Prostate gland (tissue), 2 donors: ENCODE results near the gene RNF141. TPM values are rescaled to one million over a fixed set of nuclear protein-coding genes. Genes with fewer than 3 reads are reported as not detected.

ENCODE experiments used
- DNase-seq: peaks from one replicate; pipeline ENCODE4 v3.0.0-alpha.2; 2019; ENCODE audit warnings: low spot score
- H3K27ac ChIP-seq, 2 donors: fragments of 200-600 bp; sonication (generic); 2 replicates each; pipeline ENCODE4 v1.5.1; 2017 to 2019
- H3K27me3 ChIP-seq: fragments of 200-600 bp; sonication (generic); replicated peaks from 2 replicates; pipeline ENCODE4 v1.5.1; 2019; ENCODE audit not compliant: insufficient read depth
- H3K36me3 ChIP-seq, 2 donors: fragments of 200-600 bp; sonication (generic); 1 replicate in 1 of 2; 2 replicates in 1 of 2; pipeline versions ENCODE4 v1.5.1 to v1.8.1; 2017 to 2019
- H3K4me1 ChIP-seq: fragments of 200-600 bp; sonication (generic); replicated peaks from 2 replicates; pipeline ENCODE4 v1.5.1; 2019
- H3K4me3 ChIP-seq, 2 donors: fragments of 200-600 bp; sonication (generic); 2 replicates each; pipeline ENCODE4 v1.5.1; 2017 to 2019
- H3K9me3 ChIP-seq: fragments of 200-600 bp; sonication (generic); 2 replicates; pipeline ENCODE4 v1.5.1; 2017
- POLR2A ChIP-seq: fragments of 450-650 bp; IDR thresholded peaks from one replicate; pipeline ENCODE4 v1.6.1; 2016; ENCODE audit warnings: antibody characterized with exemption, mild to moderate bottlenecking
- POLR2AphosphoS5 ChIP-seq: sonication (generic); formaldehyde crosslinking; IDR thresholded peaks from one replicate; pipeline ENCODE4 v1.6.1; 2017; ENCODE audit warnings: antibody characterized with exemption
- WGBS: methylation state at CpG from one replicate; pipeline ENCODE4 v1.1.5; 2018; 5-methylcytosine and 5-hydroxymethylcytosine counted together
- intact Hi-C: fragments of 100-400 bp; cut with DNase I; formaldehyde crosslinking; loops from one replicate; pipeline ENCODE4 v1.14.2; 2022
- total RNA-seq, 2 donors: library from RNA; depleted of rRNA; stranded (reverse); fragments of >200 nt; gene quantifications; one replicate each; pipeline ENCODE4 v1.1.0, GENCODE V29; 2016
- TF ChIP-seq, protein P1 (sequence below), 4 experiments: fragments of 200-600 bp in 2 of 4; fragments of 450-650 bp in 2 of 4; sonication (generic) in 2 of 4; IDR thresholded peaks; 1 replicate in 3 of 4; 2 replicates in 1 of 4; pipeline ENCODE4 v1.5.1; 2016 to 2019; ENCODE audit warnings: antibody characterized with exemption in 4 of 4, mild to moderate bottlenecking in 2 of 4, moderate library complexity in 2 of 4

Gene RNF141
- total RNA-seq, 2 donors from 2014 or later: 52.9 to 66.2 TPM

DNA sequence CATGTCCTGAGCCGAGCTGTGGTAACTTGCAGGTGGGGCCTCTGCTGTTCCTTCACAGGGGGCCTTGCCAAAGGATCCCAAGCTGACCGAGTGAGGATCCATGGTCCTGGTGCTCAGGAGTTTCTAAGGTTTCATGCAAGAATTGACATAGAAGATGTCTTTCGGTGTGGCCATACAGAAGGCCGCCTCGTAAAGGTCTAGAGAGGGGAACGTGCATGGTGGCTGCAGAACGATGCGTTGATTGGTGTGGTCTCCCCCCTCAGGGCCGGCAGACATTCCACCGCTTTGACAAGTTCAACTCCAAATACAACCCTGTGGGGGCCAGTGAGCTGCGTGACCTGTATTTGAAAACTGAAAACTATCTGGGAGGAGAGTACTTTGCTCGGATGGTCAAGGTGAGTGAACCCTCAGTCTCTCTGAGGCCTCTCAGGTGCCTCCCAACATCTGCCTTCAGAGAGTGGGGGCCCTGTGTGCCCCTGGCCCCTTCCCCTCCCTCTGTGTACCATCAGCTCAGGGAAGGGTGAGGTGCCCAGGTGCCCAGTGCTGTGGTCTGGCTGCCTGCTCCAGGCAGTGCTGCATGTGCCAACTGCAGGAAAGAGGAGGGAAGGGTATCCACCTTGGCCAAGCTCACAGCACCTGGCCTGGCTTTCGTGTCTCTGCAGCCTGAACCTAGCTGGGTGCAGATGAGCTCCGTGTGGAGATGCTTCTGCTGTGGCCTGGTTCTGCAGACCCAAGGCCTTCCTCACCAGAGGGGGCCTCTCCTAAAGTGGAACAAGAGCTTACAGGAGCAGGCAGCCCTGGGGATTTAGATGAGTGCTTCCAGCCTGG lies 46.1 kb downstream of the RNF141 start:
- no peak overlapping the region for H3K4me3 ChIP-seq
- no peak for DNase-seq
- TF ChIP-seq, protein P1, sequence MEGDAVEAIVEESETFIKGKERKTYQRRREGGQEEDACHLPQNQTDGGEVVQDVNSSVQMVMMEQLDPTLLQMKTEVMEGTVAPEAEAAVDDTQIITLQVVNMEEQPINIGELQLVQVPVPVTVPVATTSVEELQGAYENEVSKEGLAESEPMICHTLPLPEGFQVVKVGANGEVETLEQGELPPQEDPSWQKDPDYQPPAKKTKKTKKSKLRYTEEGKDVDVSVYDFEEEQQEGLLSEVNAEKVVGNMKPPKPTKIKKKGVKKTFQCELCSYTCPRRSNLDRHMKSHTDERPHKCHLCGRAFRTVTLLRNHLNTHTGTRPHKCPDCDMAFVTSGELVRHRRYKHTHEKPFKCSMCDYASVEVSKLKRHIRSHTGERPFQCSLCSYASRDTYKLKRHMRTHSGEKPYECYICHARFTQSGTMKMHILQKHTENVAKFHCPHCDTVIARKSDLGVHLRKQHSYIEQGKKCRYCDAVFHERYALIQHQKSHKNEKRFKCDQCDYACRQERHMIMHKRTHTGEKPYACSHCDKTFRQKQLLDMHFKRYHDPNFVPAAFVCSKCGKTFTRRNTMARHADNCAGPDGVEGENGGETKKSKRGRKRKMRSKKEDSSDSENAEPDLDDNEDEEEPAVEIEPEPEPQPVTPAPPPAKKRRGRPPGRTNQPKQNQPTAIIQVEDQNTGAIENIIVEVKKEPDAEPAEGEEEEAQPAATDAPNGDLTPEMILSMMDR (IDR thresholded peaks at IDR 0.05): no peak
- TF ChIP-seq POLR2A: no peak
- TF ChIP-seq POLR2AphosphoS5: no peak
- H3K9me3 ChIP-seq: no peaks in the 10 kb centered on the region
- WGBS: 95% methylated on average over 14 of the region's 14 CpGs
- H3K27ac ChIP-seq: no peak overlapping the region
- H3K4me1 ChIP-seq: no peaks in the 10 kb centered on the region
- H3K36me3 ChIP-seq: peaks cover 0 to 3% of the 10 kb centered on the region in 2 donors
- intact Hi-C loops: loop anchor here (5.0 kb wide), 1 partner anchor 38 kb away; the partner anchor contains the start of gene AMPD3
- H3K27me3 ChIP-seq: no peaks in the 10 kb centered on the region

DNA sequence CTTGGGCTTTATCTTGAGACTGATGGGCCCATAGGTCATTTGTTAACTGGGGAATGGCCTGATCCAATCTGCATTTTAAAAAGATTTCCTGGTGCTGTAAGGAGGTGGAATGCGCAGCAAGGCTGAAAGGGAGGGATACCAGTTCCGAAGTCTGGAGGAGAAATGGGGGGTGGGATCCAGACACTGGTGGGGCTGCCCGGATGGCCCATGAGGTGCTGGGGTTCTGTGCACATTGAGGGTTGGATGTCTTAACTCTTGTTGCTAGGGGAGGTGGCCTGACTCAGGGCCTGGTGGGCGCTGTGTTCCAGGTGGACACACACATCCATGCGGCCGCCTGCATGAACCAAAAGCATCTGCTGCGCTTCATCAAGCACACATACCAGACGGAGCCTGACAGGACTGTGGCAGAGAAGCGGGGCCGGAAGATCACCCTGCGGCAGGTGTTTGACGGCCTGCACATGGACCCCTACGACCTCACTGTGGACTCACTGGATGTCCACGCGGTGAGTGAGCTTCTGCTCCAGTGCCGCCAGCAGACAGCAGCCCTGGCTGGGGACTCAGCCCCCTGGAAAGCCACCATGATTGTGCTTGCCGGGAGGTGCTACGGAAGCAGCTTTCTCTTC lies 47.8 kb downstream of the RNF141 start:
- intact Hi-C loops: loop anchor here (5.0 kb wide), 1 partner anchor 36 kb away; the partner anchor contains the start of gene AMPD3
- no peak for DNase-seq
- Histone ChIP-seq H3K9me3 (no peaks in the 10 kb centered on the region), H3K27me3 (no peaks in the 10 kb centered on the region), H3K36me3 (peaks cover 0 to 3% of the 10 kb centered on the region in 2 donors), H3K27ac (no peak overlapping the region), H3K4me1 (no peaks in the 10 kb centered on the region), H3K4me3 (no peak overlapping the region)
- 96% methylated on average over 17 of the region's 18 CpGs for WGBS
- TF ChIP-seq, protein P1 (IDR thresholded peaks at IDR 0.05): no peak
- TF ChIP-seq POLR2A (no peak), POLR2AphosphoS5 (no peak)

DNA sequence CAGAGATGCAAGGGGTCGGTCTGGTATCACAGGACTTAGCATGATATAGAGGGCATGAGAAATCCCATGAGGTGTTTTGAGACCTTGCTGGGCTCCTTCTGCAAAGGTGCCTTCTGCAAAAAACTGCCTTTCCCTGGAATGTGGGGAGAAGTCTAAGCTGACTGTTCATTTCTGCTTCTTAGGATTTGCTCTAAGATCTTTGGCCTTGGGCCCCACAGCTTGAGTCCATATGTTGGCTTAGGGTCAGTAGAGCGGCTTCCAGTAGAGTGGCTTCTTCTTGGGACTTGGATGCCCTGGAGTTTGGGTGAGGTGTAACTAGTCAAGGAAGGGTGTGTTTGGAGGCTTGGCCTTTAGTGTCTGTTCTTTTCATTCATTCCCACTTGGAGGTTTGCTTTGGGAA lies 48.9 kb downstream of the RNF141 start:
- 96% methylated on average over 2 of the region's 2 CpGs for WGBS
- H3K36me3 ChIP-seq: peaks cover 0 to 3% of the 10 kb centered on the region in 2 donors
- DNase-seq: no peak
- no peaks in the 10 kb centered on the region for H3K9me3 ChIP-seq
- H3K27ac ChIP-seq: no peak overlapping the region
- H3K4me3 ChIP-seq: no peak overlapping the region
- no peaks in the 10 kb centered on the region for H3K4me1 ChIP-seq
- H3K27me3 ChIP-seq: no peaks in the 10 kb centered on the region
- no peak for TF ChIP-seq POLR2AphosphoS5
- TF ChIP-seq, protein P1 (IDR thresholded peaks at IDR 0.05): no peak
- TF ChIP-seq POLR2A: no peak
- intact Hi-C loops: loop anchor here (5.0 kb wide), 1 partner anchor 35 kb away; the partner anchor contains the start of gene AMPD3

DNA sequence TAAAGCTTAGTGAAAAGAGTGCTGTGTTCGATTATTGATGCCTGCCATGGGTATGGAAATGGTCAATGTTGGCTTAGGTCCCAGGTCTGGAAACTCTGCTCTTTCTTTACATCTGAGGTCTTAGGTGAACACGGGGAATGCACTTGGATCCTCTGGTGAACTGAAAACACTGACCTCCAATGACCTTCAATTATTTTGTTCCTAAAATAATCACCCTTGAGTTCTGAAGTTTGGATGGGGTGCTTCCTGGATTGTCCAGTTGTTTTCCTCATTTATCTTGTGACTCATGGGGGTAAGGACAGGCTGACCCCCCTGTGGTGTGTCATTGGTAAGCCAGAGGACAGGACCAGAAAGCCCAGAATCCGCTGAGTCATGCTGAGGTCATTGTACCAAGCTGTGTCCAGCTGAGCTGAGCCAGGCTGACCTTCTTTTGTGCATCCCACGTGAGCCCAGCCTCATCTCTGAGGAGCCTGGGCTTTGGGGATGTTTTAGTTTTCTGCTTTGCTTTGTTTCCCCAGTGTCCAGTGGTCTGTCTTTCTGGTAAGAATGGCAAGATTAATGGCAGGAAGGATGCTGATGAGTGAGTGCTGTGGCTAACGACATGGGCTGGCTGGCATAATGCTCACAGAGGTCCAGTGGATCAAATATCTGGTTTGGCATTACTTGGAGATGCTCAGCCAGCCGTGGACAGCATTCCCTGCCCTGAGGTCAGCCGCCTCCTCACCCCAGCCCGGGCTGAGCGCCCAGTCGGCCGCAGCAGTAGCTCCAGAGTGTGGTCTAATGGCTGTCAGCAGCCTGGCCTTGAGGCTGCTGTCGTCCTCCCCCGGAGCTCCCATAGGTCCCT lies 50.4 kb downstream of the RNF141 start:
- TF ChIP-seq POLR2AphosphoS5: peak; percentile 37
- no peak for TF ChIP-seq POLR2A
- Histone ChIP-seq H3K27me3 (no peaks in the 10 kb centered on the region), H3K9me3 (no peaks in the 10 kb centered on the region), H3K36me3 (no peaks in the 10 kb centered on the region), H3K4me1 (no peaks in the 10 kb centered on the region), H3K4me3 (no peak overlapping the region), H3K27ac (peak overlapping the region in 1 of 2 donors; percentile 24)
- intact Hi-C loops: loop anchor here (5.0 kb wide), 1 partner anchor 33 kb away; the partner anchor contains the start of gene AMPD3
- 56% methylated on average over 13 of the region's 13 CpGs for WGBS
- no peak for DNase-seq

DNA sequence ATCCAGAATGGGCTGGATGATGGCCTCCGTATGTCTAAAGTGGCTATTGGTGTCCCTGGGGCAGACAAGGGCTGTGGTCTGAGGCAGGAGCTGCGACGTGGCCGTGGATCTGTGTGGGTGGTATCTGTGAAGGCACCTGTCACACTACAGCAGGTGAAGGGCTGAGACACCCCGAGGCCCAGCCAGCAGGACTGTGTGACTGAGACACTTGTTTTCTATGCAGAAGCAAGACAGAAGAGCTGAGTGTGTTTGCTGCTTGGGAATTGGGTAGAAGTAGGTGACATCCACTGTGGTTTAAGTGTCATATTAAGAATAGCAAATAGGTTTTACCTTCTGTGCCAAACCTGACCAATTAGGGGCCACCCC lies 51.0 kb downstream of the RNF141 start:
- Histone ChIP-seq H3K27me3 (no peaks in the 10 kb centered on the region), H3K27ac (no peak overlapping the region), H3K4me1 (no peaks in the 10 kb centered on the region), H3K4me3 (no peak overlapping the region), H3K36me3 (no peaks in the 10 kb centered on the region), H3K9me3 (no peaks in the 10 kb centered on the region)
- TF ChIP-seq, protein P1 (IDR thresholded peaks at IDR 0.05): no peak
- TF ChIP-seq POLR2AphosphoS5 (no peak), POLR2A (no peak)
- 94% methylated on average over 5 of the region's 5 CpGs for WGBS
- DNase-seq: no peak
- intact Hi-C loops: loop anchor here (5.0 kb wide), 1 partner anchor 33 kb away; the partner anchor contains the start of gene AMPD3
